ENCODE data around the gene PPP1R7.

PPP1R7 gene

GRCh38 chr2:241216211-241216761 is 66.0 kb downstream of the PPP1R7 start:
- no peak for FAIRE-seq

GRCh38 chr2:241217320-241218031 is 67.2 kb downstream of the PPP1R7 start:
- no peak for FAIRE-seq

GRCh38 chr2:241218131-241219029 is 68.1 kb downstream of the PPP1R7 start:
- FAIRE-seq, result no peak

- no peak for FAIRE-seq
Observed at GRCh38 chr2:241219030-241219382, 68.7 kb downstream of the PPP1R7 start.

GRCh38 chr2:241219856-241220356 is 69.6 kb downstream of the PPP1R7 start:
- no peak for FAIRE-seq

- FAIRE-seq, result no peak
Observed at GRCh38 chr2:241223211-241224017, 73.1 kb downstream of the PPP1R7 start.

- FAIRE-seq, result no peak
Observed at GRCh38 chr2:241224018-241224850, 74.0 kb downstream of the PPP1R7 start.

- no peak for FAIRE-seq
Observed at GRCh38 chr2:241224851-241225438, 74.7 kb downstream of the PPP1R7 start.

GRCh38 chr2:241225545-241225944 is 75.3 kb downstream of the PPP1R7 start:
- FAIRE-seq, result no peak

GRCh38 chr2:241225983-241226382 is 75.7 kb downstream of the PPP1R7 start:
- FAIRE-seq, result no peak

GRCh38 chr2:241226723-241227572 is 76.7 kb downstream of the PPP1R7 start:
- FAIRE-seq, result no peak

- FAIRE-seq, result no peak
Observed at GRCh38 chr2:241227594-241227993, 77.3 kb downstream of the PPP1R7 start.

GRCh38 chr2:241228081-241228859 is 78.0 kb downstream of the PPP1R7 start:
- no peak for FAIRE-seq

GRCh38 chr2:241228860-241229516 is 78.7 kb downstream of the PPP1R7 start:
- no peak for FAIRE-seq

- FAIRE-seq, result peak; percentile 13
Observed at GRCh38 chr2:241229563-241230401, 79.5 kb downstream of the PPP1R7 start.

GRCh38 chr2:241230435-241230834 is 80.2 kb downstream of the PPP1R7 start:
- FAIRE-seq, result no peak

GRCh38 chr2:241232736-241233575 is 82.7 kb downstream of the PPP1R7 start:
- no peak for FAIRE-seq

All from islet of Langerhans (tissue), 1 donor.